HepG2 (cell line): ENCODE data around the gene ARHGAP45. TPM values are rescaled to one million over a fixed set of nuclear protein-coding genes. Genes with fewer than 3 reads are reported as not detected.
A peak's percentile ranks its signal among the peaks of the same experiment; 100 is the strongest.

Experiments
- POLR2AphosphoS5 ChIP-seq: IDR thresholded peaks from 2 replicates; pipeline ENCODE4 v1.6.1; 2012; ENCODE audit warnings: low read depth, low read length
- SMARCC2 ChIP-seq: fragments of 450-650 bp; IDR thresholded peaks from 2 replicates; pipeline ENCODE4 v1.6.1; 2017; ENCODE audit warnings: antibody characterized with exemption, mild to moderate bottlenecking
- SP5 ChIP-seq: IDR thresholded peaks from 2 replicates; pipeline ENCODE4 v1.6.1; 2016; ENCODE audit warnings: low read depth, borderline replicate concordance
- ZEB1 ChIP-seq: IDR thresholded peaks from 2 replicates; pipeline ENCODE4 v1.6.1; 2012; ENCODE audit warnings: mild to moderate bottlenecking, low read depth, inconsistent platforms; ENCODE audit not compliant: insufficient replicate concordance
- ZNF12 ChIP-seq: sonication (generic); formaldehyde crosslinking; IDR thresholded peaks from 2 replicates; pipeline ENCODE4 v1.5.0; 2020; ENCODE audit warnings: missing genetic modification reagents
- ZNF264 ChIP-seq: sonication (generic); formaldehyde crosslinking; IDR thresholded peaks from 2 replicates; pipeline ENCODE4 v1.4.0; 2020; ENCODE audit warnings: missing genetic modification reagents
- ZNF430 ChIP-seq: sonication (generic); formaldehyde crosslinking; IDR thresholded peaks from 2 replicates; pipeline ENCODE4 v1.9.0; 2021; ENCODE audit warnings: mild to moderate bottlenecking, missing genetic modification reagents
- ZNF670 ChIP-seq: sonication (generic); formaldehyde crosslinking; IDR thresholded peaks from 2 replicates; pipeline ENCODE4 v1.8.0; 2022; ENCODE audit warnings: mild to moderate bottlenecking, missing genetic modification reagents, borderline replicate concordance
- ZNF776 ChIP-seq: sonication (generic); formaldehyde crosslinking; IDR thresholded peaks from 2 replicates; pipeline ENCODE4 v1.4.0; 2020; ENCODE audit warnings: mild to moderate bottlenecking, missing genetic modification reagents
- polyA plus RNA-seq, 8 experiments: library from polyadenylated mRNA; depleted of rRNA in 3 of 8; stranded (reverse) in 7 of 8; unstranded in 1 of 8; fragments of >200 nt; fragmentation: Illumina TruSeq in 4 of 8; extraction: Trizol in 4 of 8; gene quantifications; 2 replicates each; pipeline versions ENCODE4 v1.2.1 to v1.2.3, GENCODE V29; 2011 to 2016; ENCODE audit warnings: low read depth in 4 of 8, missing spikeins in 1 of 8, mixed read lengths in 1 of 8; ENCODE audit not compliant: insufficient read depth in 1 of 8
- total RNA-seq, 5 experiments: library from RNA; depleted of rRNA; stranded (reverse); fragments of >200 nt; fragmentation: Illumina TruSeq; extraction: Trizol; gene quantifications; 2 replicates each; pipeline ENCODE4 v1.2.3, GENCODE V29; 2016; ENCODE audit warnings: low read depth in 1 of 5
- TF ChIP-seq, protein P1 (sequence below), 2 experiments: fragments of 450-650 bp in 1 of 2; sonication (generic) in 1 of 2; formaldehyde crosslinking in 1 of 2; IDR thresholded peaks; 2 replicates each; pipeline versions ENCODE4 v1.6.1 to v1.8.0; 2016 to 2022; ENCODE audit warnings: antibody characterized with exemption in 1 of 2, mild to moderate bottlenecking in 1 of 2, missing genetic modification reagents in 1 of 2
- TF ChIP-seq, protein P2 (sequence below): sonication (generic); formaldehyde crosslinking; IDR thresholded peaks from 2 replicates; pipeline ENCODE4 v1.4.0; 2020; ENCODE audit warnings: mild to moderate bottlenecking, missing genetic modification reagents
- TF ChIP-seq, protein P3 (sequence below): sonication (generic); formaldehyde crosslinking; IDR thresholded peaks from 2 replicates; pipeline ENCODE4 v1.8.1; 2022; ENCODE audit warnings: mild to moderate bottlenecking, missing genetic modification reagents
- TF ChIP-seq, protein P4 (sequence below): sonication (generic); formaldehyde crosslinking; IDR thresholded peaks from 2 replicates; pipeline ENCODE4 v1.5.0; 2020; ENCODE audit warnings: mild to moderate bottlenecking, missing genetic modification reagents
- TF ChIP-seq, protein P5 (sequence below): sonication (generic); formaldehyde crosslinking; IDR thresholded peaks from 2 replicates; pipeline ENCODE4 v1.8.1; 2023; ENCODE audit warnings: mild to moderate bottlenecking, inconsistent platforms, moderate library complexity, missing genetic modification reagents, borderline replicate concordance

Gene ARHGAP45
- total and polyA plus RNA-seq, 2 of the 13 experiments (the other 11 are each of a cell fraction or from before 2014, with no cell fraction given): 0.84 to 32.0 TPM

DNA sequence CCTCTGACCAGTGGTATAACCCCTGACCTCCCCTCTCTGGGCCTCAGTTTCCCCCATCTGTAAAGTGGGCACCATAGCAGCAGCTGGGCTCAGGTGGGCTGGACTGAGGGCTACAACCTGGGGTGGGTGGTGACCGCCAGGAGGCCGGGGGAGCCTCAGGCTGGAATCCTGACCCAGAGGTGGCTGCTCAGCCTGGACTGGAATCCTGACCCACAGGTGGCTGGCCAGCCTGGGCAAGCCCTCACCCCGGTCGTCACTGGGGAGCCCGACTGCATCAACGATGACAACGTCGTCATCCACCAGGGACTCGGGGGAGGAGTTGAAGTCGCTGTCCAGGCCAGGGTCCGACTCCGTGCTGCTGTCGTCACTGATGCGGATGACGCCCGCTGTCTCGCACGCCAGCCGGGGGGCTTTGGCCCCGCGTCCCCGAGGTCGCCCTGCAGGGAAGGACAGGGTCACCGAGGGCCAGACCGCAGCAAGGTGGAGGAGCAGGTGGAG, 47.1 kb downstream of the ARHGAP45 start (continued):
- TF ChIP-seq, protein P1, sequence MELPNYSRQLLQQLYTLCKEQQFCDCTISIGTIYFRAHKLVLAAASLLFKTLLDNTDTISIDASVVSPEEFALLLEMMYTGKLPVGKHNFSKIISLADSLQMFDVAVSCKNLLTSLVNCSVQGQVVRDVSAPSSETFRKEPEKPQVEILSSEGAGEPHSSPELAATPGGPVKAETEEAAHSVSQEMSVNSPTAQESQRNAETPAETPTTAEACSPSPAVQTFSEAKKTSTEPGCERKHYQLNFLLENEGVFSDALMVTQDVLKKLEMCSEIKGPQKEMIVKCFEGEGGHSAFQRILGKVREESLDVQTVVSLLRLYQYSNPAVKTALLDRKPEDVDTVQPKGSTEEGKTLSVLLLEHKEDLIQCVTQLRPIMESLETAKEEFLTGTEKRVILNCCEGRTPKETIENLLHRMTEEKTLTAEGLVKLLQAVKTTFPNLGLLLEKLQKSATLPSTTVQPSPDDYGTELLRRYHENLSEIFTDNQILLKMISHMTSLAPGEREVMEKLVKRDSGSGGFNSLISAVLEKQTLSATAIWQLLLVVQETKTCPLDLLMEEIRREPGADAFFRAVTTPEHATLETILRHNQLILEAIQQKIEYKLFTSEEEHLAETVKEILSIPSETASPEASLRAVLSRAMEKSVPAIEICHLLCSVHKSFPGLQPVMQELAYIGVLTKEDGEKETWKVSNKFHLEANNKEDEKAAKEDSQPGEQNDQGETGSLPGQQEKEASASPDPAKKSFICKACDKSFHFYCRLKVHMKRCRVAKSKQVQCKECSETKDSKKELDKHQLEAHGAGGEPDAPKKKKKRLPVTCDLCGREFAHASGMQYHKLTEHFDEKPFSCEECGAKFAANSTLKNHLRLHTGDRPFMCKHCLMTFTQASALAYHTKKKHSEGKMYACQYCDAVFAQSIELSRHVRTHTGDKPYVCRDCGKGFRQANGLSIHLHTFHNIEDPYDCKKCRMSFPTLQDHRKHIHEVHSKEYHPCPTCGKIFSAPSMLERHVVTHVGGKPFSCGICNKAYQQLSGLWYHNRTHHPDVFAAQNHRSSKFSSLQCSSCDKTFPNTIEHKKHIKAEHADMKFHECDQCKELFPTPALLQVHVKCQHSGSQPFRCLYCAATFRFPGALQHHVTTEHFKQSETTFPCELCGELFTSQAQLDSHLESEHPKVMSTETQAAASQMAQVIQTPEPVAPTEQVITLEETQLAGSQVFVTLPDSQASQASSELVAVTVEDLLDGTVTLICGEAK (IDR thresholded peaks at IDR 0.05): no peak
- TF ChIP-seq, protein P1 (CRISPR knock-in tag; IDR thresholded peaks at IDR 0.05): no peak
- TF ChIP-seq POLR2AphosphoS5: no peak
- TF ChIP-seq SP5 (CRISPR knock-in tag): no peak
- TF ChIP-seq, protein P2, sequence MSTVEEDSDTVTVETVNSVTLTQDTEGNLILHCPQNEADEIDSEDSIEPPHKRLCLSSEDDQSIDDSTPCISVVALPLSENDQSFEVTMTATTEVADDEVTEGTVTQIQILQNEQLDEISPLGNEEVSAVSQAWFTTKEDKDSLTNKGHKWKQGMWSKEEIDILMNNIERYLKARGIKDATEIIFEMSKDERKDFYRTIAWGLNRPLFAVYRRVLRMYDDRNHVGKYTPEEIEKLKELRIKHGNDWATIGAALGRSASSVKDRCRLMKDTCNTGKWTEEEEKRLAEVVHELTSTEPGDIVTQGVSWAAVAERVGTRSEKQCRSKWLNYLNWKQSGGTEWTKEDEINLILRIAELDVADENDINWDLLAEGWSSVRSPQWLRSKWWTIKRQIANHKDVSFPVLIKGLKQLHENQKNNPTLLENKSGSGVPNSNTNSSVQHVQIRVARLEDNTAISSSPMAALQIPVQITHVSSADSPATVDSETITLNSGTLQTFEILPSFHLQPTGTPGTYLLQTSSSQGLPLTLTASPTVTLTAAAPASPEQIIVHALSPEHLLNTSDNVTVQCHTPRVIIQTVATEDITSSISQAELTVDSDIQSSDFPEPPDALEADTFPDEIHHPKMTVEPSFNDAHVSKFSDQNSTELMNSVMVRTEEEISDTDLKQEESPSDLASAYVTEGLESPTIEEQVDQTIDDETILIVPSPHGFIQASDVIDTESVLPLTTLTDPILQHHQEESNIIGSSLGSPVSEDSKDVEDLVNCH (CRISPR knock-in tag): no peak
- TF ChIP-seq ZNF264 (CRISPR knock-in tag): no peak
- TF ChIP-seq ZEB1: no peak
- TF ChIP-seq SMARCC2: no peak
- TF ChIP-seq ZNF12 (CRISPR knock-in tag): no peak
- 0 out of 2 replicates have a peak, but pooled peaks have one; percentile 58 for TF ChIP-seq ZNF776 (CRISPR knock-in tag)
- TF ChIP-seq ZNF670: no peak
- TF ChIP-seq, protein P3, sequence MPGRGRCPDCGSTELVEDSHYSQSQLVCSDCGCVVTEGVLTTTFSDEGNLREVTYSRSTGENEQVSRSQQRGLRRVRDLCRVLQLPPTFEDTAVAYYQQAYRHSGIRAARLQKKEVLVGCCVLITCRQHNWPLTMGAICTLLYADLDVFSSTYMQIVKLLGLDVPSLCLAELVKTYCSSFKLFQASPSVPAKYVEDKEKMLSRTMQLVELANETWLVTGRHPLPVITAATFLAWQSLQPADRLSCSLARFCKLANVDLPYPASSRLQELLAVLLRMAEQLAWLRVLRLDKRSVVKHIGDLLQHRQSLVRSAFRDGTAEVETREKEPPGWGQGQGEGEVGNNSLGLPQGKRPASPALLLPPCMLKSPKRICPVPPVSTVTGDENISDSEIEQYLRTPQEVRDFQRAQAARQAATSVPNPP (CRISPR knock-in tag): no peak
- TF ChIP-seq, protein P4, sequence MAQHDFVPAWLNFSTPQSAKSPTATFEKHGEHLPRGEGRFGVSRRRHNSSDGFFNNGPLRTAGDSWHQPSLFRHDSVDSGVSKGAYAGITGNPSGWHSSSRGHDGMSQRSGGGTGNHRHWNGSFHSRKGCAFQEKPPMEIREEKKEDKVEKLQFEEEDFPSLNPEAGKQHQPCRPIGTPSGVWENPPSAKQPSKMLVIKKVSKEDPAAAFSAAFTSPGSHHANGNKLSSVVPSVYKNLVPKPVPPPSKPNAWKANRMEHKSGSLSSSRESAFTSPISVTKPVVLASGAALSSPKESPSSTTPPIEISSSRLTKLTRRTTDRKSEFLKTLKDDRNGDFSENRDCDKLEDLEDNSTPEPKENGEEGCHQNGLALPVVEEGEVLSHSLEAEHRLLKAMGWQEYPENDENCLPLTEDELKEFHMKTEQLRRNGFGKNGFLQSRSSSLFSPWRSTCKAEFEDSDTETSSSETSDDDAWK (CRISPR knock-in tag): no peak
- TF ChIP-seq, protein P5, sequence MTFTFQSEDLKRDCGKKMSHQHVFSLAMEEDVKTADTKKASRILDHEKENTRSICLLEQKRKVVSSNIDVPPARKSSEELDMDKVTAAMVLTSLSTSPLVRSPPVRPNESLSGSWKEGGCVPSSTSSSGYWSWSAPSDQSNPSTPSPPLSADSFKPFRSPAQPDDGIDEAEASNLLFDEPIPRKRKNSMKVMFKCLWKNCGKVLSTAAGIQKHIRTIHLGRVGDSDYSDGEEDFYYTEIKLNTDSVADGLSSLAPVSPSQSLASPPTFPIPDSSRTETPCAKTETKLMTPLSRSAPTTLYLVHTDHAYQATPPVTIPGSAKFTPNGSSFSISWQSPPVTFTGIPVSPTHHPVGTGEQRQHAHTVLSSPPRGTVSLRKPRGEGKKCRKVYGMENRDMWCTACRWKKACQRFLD (CRISPR knock-in tag): no peak
- no peak for TF ChIP-seq ZNF430 (CRISPR knock-in tag)
